Trophoblast cell (in vitro differentiated cells and primary cell): Measurements from ENCODE around the gene PXK.

Experiments
- DNase-seq, 2 donors: peaks; one replicate each; pipeline ENCODE4 v3.0.0-alpha.2; 2016
- H2AFZ ChIP-seq: 2 replicates; pipeline ENCODE4 v1.6.1; 2013; ENCODE audit warnings: low read length, moderate library complexity, mild to moderate bottlenecking; ENCODE audit not compliant: insufficient read depth, poor library complexity
- H2AK5ac ChIP-seq: 2 replicates; pipeline ENCODE4 v1.6.1; 2013; ENCODE audit warnings: mild to moderate bottlenecking, low read length
- H2BK120ac ChIP-seq: 2 replicates; pipeline ENCODE4 v1.6.1; 2013; ENCODE audit warnings: low read length, mild to moderate bottlenecking, moderate library complexity; ENCODE audit not compliant: insufficient read depth, poor library complexity
- H2BK12ac ChIP-seq: 2 replicates; pipeline ENCODE4 v1.6.1; 2013; ENCODE audit warnings: mild to moderate bottlenecking, low read length, moderate library complexity
- H2BK5ac ChIP-seq: 2 replicates; pipeline ENCODE4 v1.6.1; 2013; ENCODE audit warnings: low read length, low read depth, moderate library complexity, mild to moderate bottlenecking; ENCODE audit not compliant: poor library complexity
- H3K14ac ChIP-seq: 2 replicates; pipeline ENCODE4 v1.6.1; 2013; ENCODE audit warnings: mild to moderate bottlenecking, low read length
- H3K18ac ChIP-seq: 2 replicates; pipeline ENCODE4 v1.6.1; 2013; ENCODE audit warnings: mild to moderate bottlenecking, low read length
- H3K23ac ChIP-seq: 2 replicates; pipeline ENCODE4 v1.6.1; 2013; ENCODE audit warnings: low read length
- H3K27ac ChIP-seq: 2 replicates; pipeline ENCODE4 v1.5.1; 2013; ENCODE audit warnings: low read depth, mild to moderate bottlenecking, inconsistent platforms, low read length, moderate library complexity
- H3K27me3 ChIP-seq: 2 replicates; pipeline ENCODE4 v1.6.1; 2013; ENCODE audit warnings: inconsistent platforms, mild to moderate bottlenecking, low read length, moderate library complexity; ENCODE audit not compliant: insufficient read depth
- H3K36me3 ChIP-seq, 2 experiments: 1 replicate in 1 of 2; 2 replicates in 1 of 2; pipeline ENCODE4 v1.6.1; 2013; ENCODE audit warnings: low read length in 2 of 2, mild to moderate bottlenecking in 2 of 2, moderate library complexity in 1 of 2; ENCODE audit not compliant: insufficient read depth in 2 of 2, control insufficient read depth in 1 of 2
- H3K4ac ChIP-seq: 2 replicates; pipeline ENCODE4 v1.6.1; 2013; ENCODE audit warnings: low read depth, mild to moderate bottlenecking, low read length, moderate library complexity
- H3K4me1 ChIP-seq, 2 experiments: 1 replicate in 1 of 2; 2 replicates in 1 of 2; pipeline ENCODE4 v1.6.1; 2013; ENCODE audit warnings: low read length in 2 of 2, mild to moderate bottlenecking in 2 of 2, moderate library complexity in 1 of 2; ENCODE audit not compliant: insufficient read depth in 2 of 2, control insufficient read depth in 1 of 2
- H3K4me2 ChIP-seq: 2 replicates; pipeline ENCODE4 v1.6.1; 2013; ENCODE audit warnings: inconsistent platforms, mild to moderate bottlenecking, low read length, moderate library complexity
- H3K4me3 ChIP-seq: 2 replicates; pipeline ENCODE4 v1.5.1; 2013; ENCODE audit warnings: mild to moderate bottlenecking, low read depth, low read length, inconsistent platforms
- H3K79me1 ChIP-seq: one replicate; pipeline ENCODE4 v1.6.1; 2013; ENCODE audit warnings: low read length
- H3K79me2 ChIP-seq: 2 replicates; pipeline ENCODE4 v1.6.1; 2013; ENCODE audit warnings: low read length, mild to moderate bottlenecking; ENCODE audit not compliant: control insufficient read depth, insufficient read depth, poor library complexity
- H3K9ac ChIP-seq: 2 replicates; pipeline ENCODE4 v1.6.1; 2013; ENCODE audit warnings: mild to moderate bottlenecking, low read length
- H3K9me3 ChIP-seq: 2 replicates; pipeline ENCODE4 v1.6.1; 2013; ENCODE audit warnings: low read depth, mild to moderate bottlenecking, control low read depth, inconsistent platforms, low read length; ENCODE audit not compliant: insufficient read depth
- H4K12ac ChIP-seq: 2 replicates; pipeline ENCODE4 v1.6.1; 2013; ENCODE audit warnings: low read depth, mild to moderate bottlenecking, low read length, moderate library complexity
- H4K8ac ChIP-seq: 2 replicates; pipeline ENCODE4 v1.6.1; 2013; ENCODE audit warnings: low read depth, mild to moderate bottlenecking, low read length, moderate library complexity
- H4K91ac ChIP-seq: one replicate; pipeline ENCODE4 v1.6.1; 2013; ENCODE audit warnings: low read depth, mild to moderate bottlenecking, low read length, moderate library complexity
- WGBS: extraction: QIAGEN DNeasy Blood & Tissue Kit; methylation state at CpG from one replicate; pipeline ENCODE4 v1.1.7; 2013; ENCODE audit warnings: missing lambda C conversion rate; ENCODE audit not compliant: insufficient read length, insufficient coverage; ENCODE audit errors: extremely low coverage; 5-methylcytosine and 5-hydroxymethylcytosine counted together

PXK gene

DNA sequence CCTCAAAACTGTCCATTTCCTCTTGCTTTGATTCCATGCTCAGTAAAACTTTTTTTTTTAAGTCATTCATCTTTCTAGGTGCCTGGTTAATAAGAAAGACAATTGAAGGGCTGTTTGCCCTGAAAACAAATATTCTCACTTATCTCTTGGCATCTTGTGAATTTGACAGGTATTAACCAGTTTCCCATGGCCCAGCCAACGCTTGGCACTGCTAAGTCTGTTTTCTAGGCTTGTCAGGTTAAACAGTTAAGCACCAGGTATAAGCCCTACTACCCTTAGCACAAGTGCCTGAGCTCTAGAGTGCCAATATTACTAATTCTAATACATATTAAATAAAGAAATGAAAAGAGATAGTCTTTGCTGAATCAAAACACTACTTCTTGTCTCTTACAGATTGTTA is 36.3 kb downstream of the PXK start:
- Histone ChIP-seq H3K18ac (no peak overlapping the region), H3K4ac (no peak overlapping the region), H2BK120ac (no peak overlapping the region), H3K4me3 (no peak overlapping the region), H4K8ac (no peak overlapping the region), H4K12ac (no peak overlapping the region), H3K27ac (no peak overlapping the region), H3K4me2 (no peak overlapping the region), H3K14ac (no peak overlapping the region), H3K4me1 (no peaks in the 10 kb centered on the region), H3K27me3 (no peaks in the 10 kb centered on the region), H3K79me1 (no peaks in the 10 kb centered on the region), H3K9me3 (no peaks in the 10 kb centered on the region), H2BK5ac (no peak overlapping the region), H2BK12ac (no peak overlapping the region), H2AFZ (no peak overlapping the region), H3K9ac (no peak overlapping the region), H3K36me3 (no peaks in the 10 kb centered on the region), H2AK5ac (no peak overlapping the region), H3K79me2 (no peaks in the 10 kb centered on the region), H3K23ac (no peak overlapping the region), H4K91ac (no peak overlapping the region)
- no CpG with 5 or more reads among the region's 1 CpG for WGBS
- no peak for DNase-seq

DNA sequence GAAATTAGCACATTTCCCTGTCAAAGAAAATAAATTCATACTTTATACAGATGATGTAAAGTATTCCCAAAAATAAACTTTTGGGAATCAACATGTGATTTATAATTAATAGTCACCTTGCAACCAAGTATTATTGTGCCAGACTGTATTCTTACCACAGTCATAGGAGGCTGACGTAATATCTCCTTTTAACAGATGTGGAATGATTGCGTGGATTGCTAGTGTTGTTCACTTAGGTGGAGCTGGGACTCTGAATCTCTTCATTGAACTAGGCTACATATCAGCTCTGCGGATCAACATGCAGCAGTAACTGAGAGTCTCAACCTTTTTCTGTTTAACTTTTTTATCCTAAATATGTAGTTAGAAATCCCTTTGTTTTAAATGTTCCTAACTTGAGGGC is 37.2 kb downstream of the PXK start:
- Histone ChIP-seq H3K23ac (no peak overlapping the region), H3K79me2 (no peaks in the 10 kb centered on the region), H3K14ac (no peak overlapping the region), H3K4me1 (no peaks in the 10 kb centered on the region), H4K12ac (no peak overlapping the region), H4K91ac (no peak overlapping the region), H3K36me3 (no peaks in the 10 kb centered on the region), H3K4me2 (no peak overlapping the region), H2BK12ac (no peak overlapping the region), H3K4me3 (no peak overlapping the region), H3K27ac (no peak overlapping the region), H3K79me1 (no peaks in the 10 kb centered on the region), H3K27me3 (no peaks in the 10 kb centered on the region), H3K4ac (no peak overlapping the region), H2BK120ac (no peak overlapping the region), H3K18ac (no peak overlapping the region), H3K9ac (no peak overlapping the region), H4K8ac (no peak overlapping the region), H2AK5ac (no peak overlapping the region), H3K9me3 (no peaks in the 10 kb centered on the region), H2AFZ (no peak overlapping the region), H2BK5ac (no peak overlapping the region)
- WGBS, result no CpG with 5 or more reads among the region's 3 CpGs
- DNase-seq, result no peak

DNA sequence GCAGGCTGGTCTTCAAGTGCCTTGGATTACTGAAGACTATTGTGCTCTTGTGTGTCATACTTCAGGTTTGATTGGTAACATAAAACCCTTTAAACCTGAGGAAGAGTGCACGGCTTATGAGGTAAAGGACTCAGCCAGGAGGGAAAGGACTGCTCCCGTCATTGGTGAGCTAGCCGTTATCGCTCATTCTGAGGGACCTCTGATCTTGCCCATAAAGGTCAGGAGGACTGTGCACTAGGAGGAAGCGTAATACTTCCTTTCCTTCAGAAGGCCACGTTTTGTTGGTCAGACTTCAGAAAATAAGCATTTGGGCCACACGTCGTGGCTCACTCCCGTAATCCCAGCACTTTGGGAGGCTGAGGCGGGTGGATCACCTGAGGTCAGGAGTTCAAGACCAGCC is 37.7 kb downstream of the PXK start:
- Histone ChIP-seq H4K8ac (no peak overlapping the region), H4K12ac (no peak overlapping the region)

DNA sequence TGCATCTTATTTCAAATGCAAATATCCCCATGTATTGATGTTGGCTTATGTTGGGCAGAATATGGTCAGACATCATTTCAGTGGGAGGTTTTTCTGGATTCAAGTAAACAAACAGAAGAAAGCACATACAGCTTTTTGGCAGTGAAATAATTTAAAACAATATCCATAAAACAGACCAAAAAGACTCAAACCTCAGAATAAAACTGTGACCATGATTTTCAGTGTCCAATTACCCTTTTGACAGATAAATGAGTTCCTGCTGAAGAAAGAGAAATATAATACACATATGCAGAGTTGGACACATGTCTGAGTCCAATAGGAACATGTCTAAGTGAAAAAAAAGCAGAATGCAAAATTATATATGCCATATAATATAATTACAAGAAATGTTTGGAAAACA is 39.1 kb downstream of the PXK start:
- Histone ChIP-seq H3K4me2 (no peak overlapping the region), H3K23ac (no peak overlapping the region), H3K14ac (no peak overlapping the region), H3K9ac (no peak overlapping the region), H3K27me3 (no peaks in the 10 kb centered on the region), H2BK120ac (no peak overlapping the region), H4K12ac (no peak overlapping the region), H3K79me1 (no peaks in the 10 kb centered on the region), H3K4ac (no peak overlapping the region), H3K36me3 (no peaks in the 10 kb centered on the region), H3K79me2 (no peaks in the 10 kb centered on the region), H3K27ac (no peak overlapping the region), H2AK5ac (no peak overlapping the region), H2BK5ac (no peak overlapping the region), H4K91ac (no peak overlapping the region), H3K4me3 (no peak overlapping the region), H3K4me1 (no peaks in the 10 kb centered on the region), H4K8ac (no peak overlapping the region), H2BK12ac (no peak overlapping the region), H2AFZ (no peak overlapping the region), H3K18ac (no peak overlapping the region), H3K9me3 (no peaks in the 10 kb centered on the region)
- DNase-seq, result no peak

More for the DNA sequence above, 37.7 kb downstream of the PXK start:
- Histone ChIP-seq H2BK120ac (no peak overlapping the region), H3K18ac (no peak overlapping the region), H2BK5ac (no peak overlapping the region), H3K4me2 (no peak overlapping the region), H3K79me1 (no peaks in the 10 kb centered on the region), H3K4ac (no peak overlapping the region), H2AK5ac (no peak overlapping the region), H2BK12ac (no peak overlapping the region), H3K27me3 (no peaks in the 10 kb centered on the region), H3K9me3 (no peaks in the 10 kb centered on the region), H3K27ac (no peak overlapping the region), H2AFZ (no peak overlapping the region), H3K23ac (no peak overlapping the region), H3K36me3 (no peaks in the 10 kb centered on the region), H3K4me1 (no peaks in the 10 kb centered on the region), H3K14ac (no peak overlapping the region), H3K4me3 (no peak overlapping the region), H3K79me2 (no peaks in the 10 kb centered on the region), H4K91ac (no peak overlapping the region), H3K9ac (no peak overlapping the region)
- WGBS, result no CpG with 5 or more reads among the region's 10 CpGs
- no peak for DNase-seq

DNA sequence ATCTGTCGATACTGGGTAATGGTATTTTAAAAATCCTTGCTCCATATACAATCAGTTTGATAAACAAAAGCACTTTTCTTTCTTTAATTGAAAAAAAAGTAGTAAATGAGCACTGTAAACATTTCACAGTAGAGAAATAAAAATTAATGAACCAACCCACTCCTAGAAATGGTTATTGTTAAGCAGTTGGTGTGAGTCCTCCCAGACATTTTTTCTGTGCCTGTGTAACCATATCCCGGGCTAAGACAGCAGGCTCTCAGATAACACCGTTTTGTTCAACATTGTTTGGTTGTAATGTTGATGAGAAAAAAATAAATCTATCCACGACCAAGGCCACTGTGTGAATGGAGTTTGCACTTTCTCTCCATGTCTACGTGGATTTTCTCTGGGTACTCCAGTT is 42.6 kb downstream of the PXK start:
- H4K12ac ChIP-seq, result no peak overlapping the region
- no CpG with 5 or more reads among the region's 5 CpGs for WGBS
- no peak overlapping the region for H3K18ac ChIP-seq
- H2AK5ac ChIP-seq, result no peak overlapping the region
- no peak overlapping the region for H2BK5ac ChIP-seq
- H2BK120ac ChIP-seq, result no peak overlapping the region
- no peak overlapping the region for H3K23ac ChIP-seq
- no peak overlapping the region for H4K91ac ChIP-seq
- DNase-seq, result no peak
- no peak overlapping the region for H2AFZ ChIP-seq
- no peak overlapping the region for H3K27ac ChIP-seq
- H2BK12ac ChIP-seq, result no peak overlapping the region
- H4K8ac ChIP-seq, result no peak overlapping the region
- no peaks in the 10 kb centered on the region for H3K36me3 ChIP-seq
- H3K79me2 ChIP-seq, result no peaks in the 10 kb centered on the region
- no peak overlapping the region for H3K9ac ChIP-seq
- no peaks in the 10 kb centered on the region for H3K4me1 ChIP-seq
- H3K4me3 ChIP-seq, result no peak overlapping the region
- no peak overlapping the region for H3K4ac ChIP-seq
- H3K4me2 ChIP-seq, result no peak overlapping the region
- no peaks in the 10 kb centered on the region for H3K79me1 ChIP-seq
- no peaks in the 10 kb centered on the region for H3K27me3 ChIP-seq
- no peaks in the 10 kb centered on the region for H3K9me3 ChIP-seq
- no peak overlapping the region for H3K14ac ChIP-seq
